ENCODE results near the gene CNKSR3.

CNKSR3 gene

DNA sequence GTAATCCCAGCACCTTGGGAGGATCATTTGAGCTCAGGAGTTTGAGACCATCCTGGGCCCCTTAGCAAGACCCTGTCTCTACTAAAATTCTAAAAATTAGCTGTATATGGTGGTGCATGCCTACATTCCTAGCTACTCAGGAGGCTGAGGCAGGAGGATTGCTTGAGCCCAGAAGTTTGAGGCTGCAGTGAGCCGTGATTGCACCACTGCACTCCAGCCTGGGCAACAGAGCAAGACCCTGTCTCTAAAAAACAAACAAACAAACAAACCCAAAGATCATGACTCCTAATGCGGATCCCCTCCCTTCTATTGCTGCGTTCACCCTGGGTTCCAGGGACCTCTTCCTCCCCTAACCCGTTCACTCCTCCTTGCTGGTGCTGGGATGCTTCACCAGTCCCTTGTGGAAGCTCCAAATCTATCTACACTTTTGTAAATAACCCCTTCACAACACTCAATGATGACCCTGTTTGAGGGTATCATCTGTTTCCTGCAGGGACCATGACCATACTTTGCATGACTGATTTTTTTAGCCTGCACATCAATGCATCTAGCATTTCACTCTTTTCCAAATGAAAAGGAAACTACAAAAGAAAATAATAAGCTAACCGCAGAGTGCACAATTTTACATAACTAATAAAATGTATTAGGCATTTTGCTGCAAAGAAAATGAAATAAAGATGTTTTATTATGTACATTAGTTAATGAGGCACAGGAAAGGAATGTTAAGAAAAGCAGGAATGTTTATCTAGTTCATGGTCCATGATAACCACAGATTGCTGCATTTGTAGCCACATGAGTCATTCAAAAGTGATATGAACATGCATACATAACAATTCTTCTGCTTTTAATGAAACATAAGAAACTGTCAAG is 123.4 kb downstream of the CNKSR3 start:
- H3K27ac ChIP-seq = peak overlapping the region; percentile 46
- H3K4me3 ChIP-seq = peak overlapping the region; percentile 11; the same call in 1 of the 2 replicates
- DNase-seq (ENCODE audit: low read depth, low spot score) = peak; percentile 56
- H3K9me3 ChIP-seq (ENCODE audit: low read depth, low read length) = peaks cover 7% of the 10 kb centered on the region; the same call in 1 of the 2 replicates
- no peak overlapping the region for H3K9ac ChIP-seq (ENCODE audit: insufficient read length)
- TF ChIP-seq EZH2 (IDR thresholded peaks at IDR 0.05) = no peak
- TF ChIP-seq POLR2AphosphoS5 (IDR thresholded peaks at IDR 0.05; ENCODE audit: borderline replicate concordance, low read depth, low read length) = peak; percentile 15; the same call in 1 of the 2 replicates
- peak; percentile 79 for TF ChIP-seq FOXP2 (optimal IDR thresholded peaks at IDR 0.05; ENCODE audit: control extremely low read depth, extremely low read length, insufficient read depth)
- H3K36me3 ChIP-seq (ENCODE audit: insufficient read depth, low read length) = no peaks in the 10 kb centered on the region

- DNase-seq (ENCODE audit: low read depth, low spot score) = no peak
- Histone ChIP-seq H3K9me3 (ENCODE audit: low read depth, low read length) (peaks cover 3% of the 10 kb centered on the region; the same call in 1 of the 2 replicates), H3K27ac (no peak overlapping the region), H3K4me3 (no peak overlapping the region), H3K36me3 (ENCODE audit: insufficient read depth, low read length) (no peaks in the 10 kb centered on the region), H3K9ac (ENCODE audit: insufficient read length) (no peak overlapping the region)
- TF ChIP-seq FOXP2 (optimal IDR thresholded peaks at IDR 0.05; ENCODE audit: control extremely low read depth, extremely low read length, insufficient read depth) = no peak
- TF ChIP-seq EZH2 (IDR thresholded peaks at IDR 0.05) = no peak
- no peak for TF ChIP-seq POLR2AphosphoS5 (IDR thresholded peaks at IDR 0.05; ENCODE audit: borderline replicate concordance, low read depth, low read length)
Observed at GRCh38 chr6:154384191-154384590, 126.3 kb downstream of the CNKSR3 start.

- Histone ChIP-seq H3K9ac (ENCODE audit: insufficient read length) (no peak overlapping the region), H3K27ac (no peak overlapping the region), H3K4me3 (no peak overlapping the region), H3K36me3 (ENCODE audit: insufficient read depth, low read length) (no peaks in the 10 kb centered on the region), H3K9me3 (ENCODE audit: low read depth, low read length) (no peaks in the 10 kb centered on the region)
- DNase-seq (ENCODE audit: low read depth, low spot score) = no peak
- TF ChIP-seq POLR2AphosphoS5 (IDR thresholded peaks at IDR 0.05; ENCODE audit: borderline replicate concordance, low read depth, low read length) (no peak), EZH2 (IDR thresholded peaks at IDR 0.05) (no peak), FOXP2 (optimal IDR thresholded peaks at IDR 0.05; ENCODE audit: control extremely low read depth, extremely low read length, insufficient read depth) (no peak)
Observed at GRCh38 chr6:154383273-154383672, 127.2 kb downstream of the CNKSR3 start.

GRCh38 chr6:154382740-154383139 is 127.7 kb downstream of the CNKSR3 start:
- no peak overlapping the region for H3K4me3 ChIP-seq
- DNase-seq (ENCODE audit: low read depth, low spot score) = no peak
- no peak overlapping the region for H3K9ac ChIP-seq (ENCODE audit: insufficient read length)
- no peaks in the 10 kb centered on the region for H3K9me3 ChIP-seq (ENCODE audit: low read depth, low read length)
- TF ChIP-seq EZH2 (IDR thresholded peaks at IDR 0.05) (no peak), FOXP2 (optimal IDR thresholded peaks at IDR 0.05; ENCODE audit: control extremely low read depth, extremely low read length, insufficient read depth) (no peak), POLR2AphosphoS5 (IDR thresholded peaks at IDR 0.05; ENCODE audit: borderline replicate concordance, low read depth, low read length) (no peak)
- H3K36me3 ChIP-seq (ENCODE audit: insufficient read depth, low read length) = no peaks in the 10 kb centered on the region
- no peak overlapping the region for H3K27ac ChIP-seq

DNA sequence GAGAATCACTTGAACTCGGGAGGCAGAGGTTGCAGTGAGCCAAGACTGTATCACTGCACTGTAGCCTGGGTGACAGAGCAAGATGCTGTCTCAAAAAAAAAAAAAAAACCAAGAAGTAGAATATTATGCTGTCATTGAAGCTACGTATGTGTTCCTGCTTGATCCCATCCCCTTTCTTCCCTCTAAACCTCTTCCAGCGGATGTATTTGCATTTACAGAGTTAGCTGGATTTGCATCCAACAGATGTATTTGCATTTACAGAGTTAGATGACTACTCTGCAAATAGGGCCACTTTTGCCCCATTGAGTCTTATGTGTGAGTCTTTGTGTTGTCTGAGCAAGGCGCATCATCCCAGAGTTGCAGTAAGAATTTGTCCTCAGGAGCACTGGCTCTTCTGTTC is 128.9 kb downstream of the CNKSR3 start:
- Histone ChIP-seq H3K9me3 (ENCODE audit: low read depth, low read length) (no peaks in the 10 kb centered on the region), H3K9ac (ENCODE audit: insufficient read length) (no peak overlapping the region), H3K36me3 (ENCODE audit: insufficient read depth, low read length) (no peaks in the 10 kb centered on the region), H3K4me3 (no peak overlapping the region), H3K27ac (no peak overlapping the region)
- no peak for TF ChIP-seq FOXP2 (optimal IDR thresholded peaks at IDR 0.05; ENCODE audit: control extremely low read depth, extremely low read length, insufficient read depth)
- TF ChIP-seq POLR2AphosphoS5 (IDR thresholded peaks at IDR 0.05; ENCODE audit: borderline replicate concordance, low read depth, low read length) = no peak
- TF ChIP-seq EZH2 (IDR thresholded peaks at IDR 0.05) = no peak
- DNase-seq (ENCODE audit: low read depth, low spot score) = no peak

DNA sequence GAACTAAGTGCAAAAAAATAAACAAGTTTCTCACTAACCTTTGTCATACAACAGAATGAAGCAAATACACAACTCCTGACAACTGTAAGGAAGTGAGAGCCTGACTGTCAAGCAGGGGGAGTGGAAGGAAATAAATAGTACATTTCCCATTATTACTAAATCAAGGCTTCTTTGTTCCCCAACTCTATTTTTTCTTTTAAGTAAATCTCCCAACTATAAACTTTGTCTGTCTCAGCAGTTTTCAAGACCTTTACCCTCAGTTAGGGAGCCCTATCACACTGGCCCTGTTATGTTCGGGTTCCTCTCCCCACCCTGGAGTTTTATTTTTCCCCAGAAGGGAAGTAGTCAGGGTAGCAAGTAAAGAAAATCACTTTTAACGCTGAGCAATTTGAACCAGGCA is 129.7 kb downstream of the CNKSR3 start:
- no peak for TF ChIP-seq EZH2 (IDR thresholded peaks at IDR 0.05)
- no peak for TF ChIP-seq POLR2AphosphoS5 (IDR thresholded peaks at IDR 0.05; ENCODE audit: borderline replicate concordance, low read depth, low read length)
- TF ChIP-seq FOXP2 (optimal IDR thresholded peaks at IDR 0.05; ENCODE audit: control extremely low read depth, extremely low read length, insufficient read depth) = no peak
- Histone ChIP-seq H3K27ac (no peak overlapping the region), H3K4me3 (no peak overlapping the region)

DNA sequence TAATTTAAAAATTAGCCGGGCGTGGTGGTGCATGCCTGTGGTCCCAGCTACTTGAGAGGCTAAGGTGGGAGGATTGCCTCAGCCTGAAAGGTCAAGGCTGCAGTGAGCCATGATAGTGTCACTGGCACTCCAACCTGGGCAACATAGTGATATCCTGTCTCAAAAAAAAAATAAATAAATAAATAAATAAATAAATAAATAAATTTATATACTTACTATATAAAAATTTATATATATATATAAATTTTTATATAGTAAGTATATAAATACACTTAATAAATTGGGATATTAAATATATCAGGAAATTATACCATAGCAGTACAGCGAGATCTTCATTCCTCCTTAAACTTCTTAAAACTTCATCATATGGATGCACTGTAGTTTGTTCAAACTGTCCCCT is 130.9 kb downstream of the CNKSR3 start:
- TF ChIP-seq FOXP2 (optimal IDR thresholded peaks at IDR 0.05; ENCODE audit: control extremely low read depth, extremely low read length, insufficient read depth) (no peak), EZH2 (IDR thresholded peaks at IDR 0.05) (no peak), POLR2AphosphoS5 (IDR thresholded peaks at IDR 0.05; ENCODE audit: borderline replicate concordance, low read depth, low read length) (no peak)
- Histone ChIP-seq H3K27ac (no peak overlapping the region), H3K9ac (ENCODE audit: insufficient read length) (no peak overlapping the region), H3K9me3 (ENCODE audit: low read depth, low read length) (no peaks in the 10 kb centered on the region), H3K4me3 (no peak overlapping the region), H3K36me3 (ENCODE audit: insufficient read depth, low read length) (no peaks in the 10 kb centered on the region)
- no peak for DNase-seq (ENCODE audit: low read depth, low spot score)

More for the DNA sequence above, 129.7 kb downstream of the CNKSR3 start:
- no peaks in the 10 kb centered on the region for H3K9me3 ChIP-seq (ENCODE audit: low read depth, low read length)
- H3K9ac ChIP-seq (ENCODE audit: insufficient read length) = no peak overlapping the region
- H3K36me3 ChIP-seq (ENCODE audit: insufficient read depth, low read length) = no peaks in the 10 kb centered on the region
- DNase-seq (ENCODE audit: low read depth, low spot score) = no peak

DNA sequence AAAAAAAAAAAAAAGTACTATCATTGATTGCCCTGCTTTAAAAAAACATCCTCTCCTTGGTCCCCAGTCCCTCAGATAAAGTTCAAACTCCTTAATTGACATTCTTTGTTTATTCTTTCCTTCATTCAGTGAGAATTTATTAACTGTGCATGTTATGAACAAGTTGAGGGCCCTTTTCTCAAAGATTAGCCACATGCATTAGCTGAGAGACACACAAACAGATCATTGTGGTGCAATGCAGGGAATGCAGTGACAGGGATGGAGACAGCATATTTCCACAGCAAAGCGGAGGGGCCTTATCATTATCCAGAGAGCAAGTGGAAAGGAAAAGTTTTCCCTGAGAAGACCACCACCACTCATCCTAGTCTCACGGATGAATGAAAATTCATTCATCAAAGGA is 132.0 kb downstream of the CNKSR3 start:
- H3K9ac ChIP-seq (ENCODE audit: insufficient read length) = no peak overlapping the region
- no peaks in the 10 kb centered on the region for H3K36me3 ChIP-seq (ENCODE audit: insufficient read depth, low read length)
- H3K9me3 ChIP-seq (ENCODE audit: low read depth, low read length) = no peaks in the 10 kb centered on the region
- H3K4me3 ChIP-seq = no peak overlapping the region
- no peak for TF ChIP-seq FOXP2 (optimal IDR thresholded peaks at IDR 0.05; ENCODE audit: control extremely low read depth, extremely low read length, insufficient read depth)
- TF ChIP-seq EZH2 (IDR thresholded peaks at IDR 0.05) = no peak
- no peak for TF ChIP-seq POLR2AphosphoS5 (IDR thresholded peaks at IDR 0.05; ENCODE audit: borderline replicate concordance, low read depth, low read length)
- H3K27ac ChIP-seq = no peak overlapping the region
- no peak for DNase-seq (ENCODE audit: low read depth, low spot score)
